HG03521 (cell line): ENCODE measurements around the gene GIPC1.
"Not testable (repeated sequence)": the region's sequence is repeated elsewhere in the genome, so short reads cannot be mapped to it uniquely, and the experiment has no call there.

Source experiments
- ATAC-seq: cut with Tn5 transposase; IDR thresholded peaks from one replicate; pipeline ENCODE4 v1.9.1; 2021; ENCODE audit warnings: mild to moderate bottlenecking, moderate library complexity; ENCODE audit not compliant: unreplicated experiment

The GIPC1 gene

DNA sequence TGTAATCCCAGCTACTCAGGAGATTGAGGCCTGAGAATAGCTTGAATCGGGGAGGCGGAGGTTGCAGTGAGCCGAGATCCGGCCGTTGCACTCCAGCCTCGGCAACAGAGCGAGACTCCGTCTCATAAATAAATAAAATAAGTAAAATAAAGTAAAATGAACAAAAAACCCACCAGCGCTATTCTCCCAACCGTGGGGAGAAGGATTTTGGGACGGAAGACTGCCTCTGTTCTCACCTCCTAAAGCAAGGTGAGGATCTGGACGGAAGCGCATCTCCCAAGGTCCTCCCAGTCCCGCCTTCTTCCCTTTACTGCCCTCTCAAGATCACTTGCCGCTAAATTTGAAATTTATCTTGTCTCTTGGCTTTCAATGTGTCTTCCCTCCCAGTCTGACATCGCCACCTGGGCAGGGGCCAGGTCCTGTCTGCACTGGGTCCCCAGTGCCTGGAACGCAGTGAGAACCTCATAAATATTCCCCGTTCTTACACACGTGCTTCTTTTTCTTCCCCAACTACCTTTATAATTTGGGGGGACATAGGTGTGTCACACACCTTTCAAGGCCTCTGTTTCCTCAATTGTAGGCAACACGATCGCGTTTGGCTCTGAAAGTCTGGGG is 23.4 kb upstream of the GIPC1 start:
- ATAC-seq: no peak

- ATAC-seq: peak; percentile 58
Observed at GRCh38 chr19:14517840-14518505, 22.0 kb upstream of the GIPC1 start, which contains the start of gene DNAJB1. TSS of gene DNAJB1 (minus strand) at chr19:14518397. CDS start at chr19:14518349, 48 bp downstream.

DNA sequence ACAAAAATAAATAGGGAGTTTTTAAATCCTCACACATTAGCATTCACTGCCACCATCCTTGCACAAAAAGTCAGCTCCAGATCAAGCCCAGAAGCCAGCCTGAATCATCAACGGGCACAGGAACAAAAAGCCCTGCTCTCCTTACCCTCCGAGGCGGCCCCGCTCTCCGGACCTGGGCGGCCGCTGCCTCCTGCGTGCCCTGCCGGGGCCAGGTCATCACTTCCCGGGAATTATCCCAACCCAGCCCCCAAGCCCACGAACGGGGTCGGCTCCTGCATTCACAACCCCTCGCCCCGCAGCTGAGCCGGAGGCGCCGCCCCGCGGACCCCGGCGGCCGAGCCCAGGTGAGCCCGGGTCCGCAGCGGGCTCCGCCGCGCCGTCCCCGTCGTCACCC is 21.5 kb upstream of the GIPC1 start:
- no peak for ATAC-seq

DNA sequence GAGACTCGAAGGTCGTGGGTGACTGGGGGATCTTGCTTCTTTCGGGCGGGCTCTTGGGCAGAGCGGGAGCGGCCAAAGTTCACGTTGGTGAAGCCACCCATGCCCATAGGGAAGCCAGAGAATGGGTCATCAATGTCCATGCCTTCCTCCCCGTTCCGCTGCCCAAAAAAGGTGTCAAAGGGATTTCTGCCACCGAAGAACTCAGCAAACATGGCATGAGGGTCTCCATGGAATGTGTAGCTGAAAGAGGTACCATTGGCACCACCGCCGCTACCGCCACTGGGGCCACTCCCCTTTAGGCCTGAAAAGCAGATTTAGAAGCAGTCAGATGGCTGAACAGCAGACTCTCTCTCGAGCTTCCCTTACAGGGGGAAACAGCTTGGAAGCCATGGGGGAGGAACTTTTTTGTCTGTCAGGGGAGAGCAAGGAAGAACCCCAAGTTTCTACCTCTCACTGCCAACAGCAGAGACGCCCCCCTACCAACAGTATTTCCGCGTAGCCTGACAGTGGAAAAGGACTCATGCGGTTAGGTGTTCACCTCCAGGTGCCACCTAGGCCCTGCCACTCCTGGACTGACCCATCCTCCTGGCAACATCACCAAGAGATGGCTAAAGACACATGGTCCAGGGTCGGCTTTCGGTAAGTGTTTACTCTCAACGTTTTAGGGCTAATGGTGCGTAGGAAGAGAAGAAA is 21.0 kb upstream of the GIPC1 start:
- ATAC-seq: no peak

DNA sequence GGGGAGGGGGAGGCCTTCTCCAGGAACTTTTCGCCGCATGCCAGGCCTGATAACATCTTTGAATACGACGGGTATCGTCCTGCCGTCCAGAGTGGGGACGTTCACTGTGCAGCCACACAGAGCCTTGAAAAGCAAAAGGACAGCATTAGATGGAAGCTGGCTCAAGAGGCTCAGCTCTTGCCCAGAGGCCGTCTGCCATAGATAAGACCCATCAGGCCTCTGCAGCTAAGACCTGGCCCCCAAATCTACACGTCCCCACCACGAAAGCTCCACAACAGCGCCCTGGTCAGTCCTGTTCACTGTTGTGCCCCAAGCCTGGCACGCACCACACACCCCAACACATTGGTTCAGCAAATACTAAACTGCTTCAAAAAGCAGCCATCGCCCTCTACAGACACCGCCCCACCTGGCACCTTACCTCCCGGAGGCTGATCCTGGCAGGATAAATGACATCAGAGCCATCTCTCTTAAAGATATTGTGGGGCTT is 20.2 kb upstream of the GIPC1 start:
- ATAC-seq: no peak

DNA sequence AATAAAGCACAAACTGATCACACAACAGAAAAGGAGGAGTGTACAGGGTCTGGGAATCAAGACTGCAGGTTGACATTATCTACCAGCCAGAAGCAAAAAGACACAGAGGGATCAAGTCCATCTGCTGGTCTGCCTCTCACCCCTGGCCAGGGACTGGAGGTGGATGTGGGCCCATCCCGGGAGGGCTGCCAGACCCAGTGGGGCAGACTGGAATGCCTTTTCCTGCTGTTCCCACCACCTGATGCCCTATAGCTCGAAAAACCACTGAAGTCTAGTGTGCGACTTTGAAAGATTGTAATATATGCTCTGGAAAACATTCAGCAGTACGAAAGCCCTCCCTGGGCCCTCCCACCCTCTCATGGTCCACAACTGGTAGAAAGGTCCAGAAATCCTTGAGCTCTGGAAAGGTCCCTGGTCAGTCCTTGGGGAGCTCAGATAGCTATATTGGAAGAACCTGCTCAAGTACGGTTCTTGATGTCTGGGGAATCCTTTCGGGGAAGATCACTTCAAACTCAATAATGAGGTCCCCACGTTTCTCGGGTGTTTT is 19.6 kb upstream of the GIPC1 start:
- no peak for ATAC-seq

DNA sequence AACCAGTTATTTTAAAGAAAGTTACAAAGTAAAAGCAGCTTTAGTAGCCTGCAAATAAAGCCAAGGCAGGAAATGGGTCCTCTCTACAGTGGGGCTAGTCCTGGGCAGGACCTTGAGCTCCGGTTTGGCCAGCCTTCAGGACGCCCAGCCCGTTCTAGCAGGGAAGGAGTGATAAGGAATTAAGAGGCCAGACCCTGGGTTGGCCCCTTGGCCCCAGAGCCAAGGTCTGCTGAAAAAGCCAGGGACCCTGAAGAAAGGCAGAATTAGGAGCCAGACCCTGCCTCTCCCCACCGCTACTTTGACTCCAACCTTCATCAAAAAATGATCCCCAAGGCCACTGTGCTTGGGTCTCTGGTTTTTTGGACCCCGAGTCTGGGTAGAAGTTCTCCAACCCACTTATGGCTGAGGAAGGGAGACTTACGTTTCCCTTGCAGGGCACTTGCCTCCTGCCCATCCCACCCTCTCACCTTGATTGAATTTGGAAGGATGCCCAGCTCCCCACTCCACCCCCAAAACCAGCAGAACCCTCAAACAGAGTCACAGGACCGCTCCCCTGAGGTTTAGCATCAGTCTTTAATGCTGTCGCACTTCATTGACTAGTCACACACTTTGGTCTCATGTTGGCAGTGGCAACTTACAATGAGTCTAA is 18.4 kb upstream of the GIPC1 start:
- ATAC-seq: no peak

DNA sequence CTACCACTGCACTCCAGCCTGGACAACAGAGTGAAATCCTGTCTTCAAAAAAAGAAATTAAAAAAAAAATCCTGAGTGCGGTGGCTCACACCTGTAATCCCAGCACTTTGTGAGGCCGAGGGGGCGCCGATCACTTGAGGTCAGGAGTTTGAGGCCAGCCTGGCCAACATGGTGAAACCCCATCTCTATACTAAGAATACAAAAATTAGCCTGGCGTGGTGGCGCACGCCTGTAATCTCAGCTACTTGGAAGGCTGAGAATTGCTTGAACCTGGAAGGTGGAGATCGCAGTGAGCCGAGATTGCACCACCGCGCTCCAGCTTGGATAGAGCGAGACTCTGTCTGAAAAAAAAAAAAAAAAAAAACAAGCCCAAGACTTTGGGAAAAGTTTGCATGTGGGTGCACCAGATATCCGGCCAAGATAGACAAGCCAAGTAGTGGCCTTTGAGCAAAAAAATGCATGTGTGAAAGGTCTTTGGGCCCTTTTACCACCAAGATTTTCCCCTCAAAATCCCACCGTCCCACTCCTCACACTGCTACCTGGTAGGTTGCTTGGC is 16.6 kb upstream of the GIPC1 start:
- ATAC-seq: no peak

DNA sequence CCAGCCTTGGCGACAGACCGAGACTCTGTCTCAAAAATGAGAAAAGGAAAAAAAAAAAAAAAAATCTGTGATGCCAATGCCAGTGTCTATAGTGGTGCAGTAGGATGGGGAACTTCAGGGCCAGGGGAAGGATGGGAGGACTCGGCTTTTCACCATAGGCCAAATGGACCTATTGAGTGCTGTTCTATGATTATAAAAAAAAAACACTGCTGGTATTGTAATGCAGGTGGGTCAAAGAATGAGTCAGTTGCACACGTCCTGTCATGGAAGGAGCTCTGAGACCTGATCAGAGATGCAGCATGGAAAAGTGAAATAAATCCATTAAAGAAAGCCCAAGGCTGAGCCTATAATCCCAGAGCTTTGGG is 15.3 kb upstream of the GIPC1 start:
- ATAC-seq: no peak

- no peak for ATAC-seq
Observed at GRCh38 chr19:14510311-14511228, 14.6 kb upstream of the GIPC1 start.

DNA sequence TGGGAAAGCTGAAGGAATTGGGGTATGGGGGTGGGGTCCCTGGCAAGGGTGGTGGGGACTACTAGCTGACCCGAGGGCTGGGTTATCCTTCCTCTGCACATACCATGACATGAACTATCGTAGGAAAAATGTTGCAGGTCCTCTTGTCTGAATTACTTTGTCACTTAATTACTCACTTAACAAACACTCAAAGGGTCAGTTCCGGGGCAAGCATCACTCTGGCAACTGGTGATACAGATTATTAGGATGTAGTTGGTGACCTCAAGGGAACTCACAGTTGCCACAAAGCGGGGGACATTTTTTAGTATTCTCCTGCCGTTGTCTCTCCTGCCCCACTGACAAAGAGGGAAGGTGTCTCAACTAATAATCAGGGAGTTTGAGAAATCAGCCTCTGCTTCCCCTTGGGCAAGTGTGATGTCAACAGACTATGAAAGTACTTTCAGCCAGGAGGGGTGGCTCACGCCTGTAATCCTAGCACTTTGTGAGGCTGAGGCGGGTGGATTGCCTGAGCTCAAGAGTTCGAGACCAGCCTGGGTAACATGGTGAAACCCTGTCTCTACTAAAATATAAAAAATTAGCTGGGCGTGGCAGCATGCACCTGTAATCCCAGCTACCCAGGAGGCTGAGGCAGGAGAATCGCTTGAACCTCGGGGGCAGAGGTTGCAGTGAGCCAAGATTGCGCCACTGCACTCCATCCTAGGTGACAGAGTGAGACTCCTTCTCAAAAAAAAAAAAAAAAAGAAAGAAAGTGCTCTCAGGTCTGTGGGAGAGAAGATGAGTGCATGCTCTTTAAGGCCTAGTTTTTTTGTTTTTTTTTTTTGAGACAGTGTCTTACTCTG is 12.0 kb upstream of the GIPC1 start:
- no peak for ATAC-seq

DNA sequence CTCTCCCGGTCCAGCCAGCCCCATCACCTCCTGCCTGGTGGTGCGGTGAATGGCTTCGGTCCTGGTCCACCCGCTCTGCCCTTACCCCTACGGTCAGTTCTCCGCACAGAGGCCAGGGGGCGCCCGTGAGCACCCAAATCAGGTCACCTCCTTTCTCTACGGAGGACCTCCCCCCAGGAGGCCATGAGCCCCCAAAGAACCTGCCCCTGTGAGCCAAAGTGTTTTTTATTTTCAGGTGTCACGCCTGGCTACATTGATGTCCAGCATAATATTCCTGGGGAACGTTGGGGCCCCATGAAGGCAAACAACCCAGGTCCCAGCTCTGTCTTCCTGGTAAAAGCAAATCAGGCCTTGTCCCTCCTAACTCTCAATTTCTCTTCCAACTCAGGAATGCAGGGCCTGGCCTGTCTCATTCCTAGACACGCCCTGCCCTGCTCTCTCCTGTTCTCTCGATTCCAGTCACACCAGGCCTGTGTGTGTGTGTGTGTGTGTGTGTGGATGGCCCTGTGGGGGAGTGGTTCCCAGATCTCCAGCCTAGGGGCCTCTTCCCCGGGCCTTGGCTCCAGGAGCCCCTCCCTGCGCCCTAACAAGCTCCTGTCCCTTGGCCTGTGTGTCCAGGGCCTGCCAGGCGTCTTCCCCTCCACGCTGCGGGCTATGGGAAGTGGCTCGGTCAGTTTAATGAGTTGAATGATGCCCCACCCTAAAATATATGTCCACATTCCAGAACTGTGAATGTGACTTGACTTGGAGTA is 9.7 kb upstream of the GIPC1 start:
- no peak for ATAC-seq

DNA sequence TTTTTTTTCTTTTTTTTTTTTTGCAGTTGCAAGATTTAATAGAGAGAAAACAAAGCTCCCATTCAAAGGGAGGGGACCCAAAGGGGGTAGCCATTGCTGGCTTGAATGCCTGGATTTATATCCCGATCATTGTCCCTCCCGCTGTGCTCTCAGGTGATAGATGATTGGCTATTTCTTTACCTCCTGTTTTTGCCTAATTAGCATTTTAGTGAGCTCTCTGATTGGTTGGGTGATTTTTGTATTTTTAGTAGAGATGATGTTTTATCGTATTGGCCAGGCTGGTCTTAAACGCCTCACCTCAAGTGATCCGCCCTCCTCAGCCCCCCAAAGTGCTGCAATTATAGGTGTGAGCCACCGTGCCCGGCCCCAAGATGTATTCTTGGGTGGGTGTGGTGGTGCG is 8.6 kb upstream of the GIPC1 start:
- ATAC-seq: not testable (repeated sequence)

DNA sequence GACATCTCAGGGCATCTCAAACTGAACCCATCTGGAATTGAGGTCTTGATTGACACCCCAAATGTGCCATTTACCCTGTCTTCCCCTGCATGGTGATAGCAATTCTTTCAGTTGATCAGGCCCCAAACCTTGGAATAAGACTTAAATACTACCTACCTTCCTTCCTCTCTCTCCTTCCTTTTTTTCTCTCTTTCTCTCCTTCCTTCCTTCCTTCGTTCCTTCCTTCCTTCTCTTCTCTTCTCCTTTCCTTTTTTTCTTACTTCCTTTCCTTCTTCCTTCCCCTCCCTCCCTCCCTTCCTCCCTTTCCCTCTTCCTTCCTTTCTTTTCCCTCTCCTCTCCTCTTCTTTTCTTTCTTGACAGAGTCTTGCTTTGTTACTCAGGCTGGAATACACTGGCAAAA is 7.4 kb upstream of the GIPC1 start:
- ATAC-seq: no peak

DNA sequence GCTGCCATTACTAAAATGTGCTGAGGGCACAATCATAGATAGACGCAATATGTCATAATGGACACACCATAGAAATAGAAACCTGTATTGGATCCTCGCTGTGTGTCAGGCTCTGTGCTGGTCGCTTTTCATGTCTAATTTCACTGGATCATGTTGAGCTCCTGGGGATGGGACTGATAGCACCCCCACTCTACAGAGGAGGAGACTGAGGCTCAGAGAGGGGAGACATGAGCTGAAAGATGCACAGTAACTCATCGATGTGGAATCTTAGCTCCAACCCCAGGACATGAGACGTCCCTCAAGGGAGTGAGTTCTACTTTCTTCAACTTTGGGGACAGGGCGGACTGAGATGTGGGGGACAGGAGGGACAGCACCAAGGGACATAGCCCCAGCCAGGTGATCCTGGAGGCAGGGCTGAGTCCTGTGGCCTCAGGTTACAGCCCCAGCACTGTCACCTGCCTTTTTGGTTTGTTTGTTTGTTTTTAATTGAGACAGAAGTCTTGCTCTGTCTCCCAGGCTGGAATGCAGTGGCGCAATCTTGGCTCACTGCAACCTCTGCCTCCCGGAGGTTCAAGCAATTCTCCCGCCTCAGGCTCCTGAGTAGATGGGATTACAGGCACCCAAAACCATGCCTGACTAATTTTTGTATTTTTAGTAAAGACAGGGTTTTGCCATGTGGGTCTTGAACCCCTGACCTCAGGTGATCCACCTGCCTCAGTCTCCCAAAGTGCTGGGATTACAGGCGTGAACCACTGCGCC is 6.6 kb upstream of the GIPC1 start:
- ATAC-seq: no peak

- no peak for ATAC-seq
Observed at GRCh38 chr19:14497228-14497921, 1.4 kb upstream of the GIPC1 start.

DNA sequence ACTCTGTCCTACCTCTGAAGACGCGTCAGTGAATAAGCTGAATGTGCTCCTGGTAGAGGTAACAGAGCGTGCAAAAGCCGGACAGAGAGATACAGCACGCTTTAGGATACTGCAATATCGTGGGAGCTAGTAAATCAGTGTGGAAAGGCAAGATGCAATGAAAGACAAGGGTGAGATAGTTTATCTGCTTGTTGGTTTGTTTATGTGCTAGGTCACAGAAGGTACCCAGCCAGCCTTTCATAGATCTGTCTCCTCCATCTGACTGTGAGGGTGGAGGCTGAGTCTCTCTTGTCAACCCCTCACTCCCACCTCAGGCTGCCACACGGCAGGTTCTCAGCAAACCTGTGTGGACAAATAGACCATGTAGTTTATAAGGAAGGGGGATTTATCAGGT is 904 bp upstream of the GIPC1 start:
- ATAC-seq: no peak
